OCI-LY7 (cell line): ENCODE measurements around the gene DHRSX.

Experiments used
- EZH2phosphoT487 ChIP-seq: fragments of 200-600 bp; sonication (generic); IDR thresholded peaks from 2 replicates; pipeline ENCODE4 v1.6.1; 2018; ENCODE audit warnings: low read depth, borderline replicate concordance, mild to moderate bottlenecking, mixed run types, antibody characterized with exemption, low read length, moderate library complexity, mixed read lengths
- TF ChIP-seq, protein P1 (sequence below): fragments of 200-600 bp; sonication (generic); conservative IDR thresholded peaks from 2 replicates; pipeline ENCODE4 v1.5.1; 2014; ENCODE audit warnings: mild to moderate bottlenecking, antibody characterized with exemption, low read length, moderate library complexity, mixed read lengths

DNA sequence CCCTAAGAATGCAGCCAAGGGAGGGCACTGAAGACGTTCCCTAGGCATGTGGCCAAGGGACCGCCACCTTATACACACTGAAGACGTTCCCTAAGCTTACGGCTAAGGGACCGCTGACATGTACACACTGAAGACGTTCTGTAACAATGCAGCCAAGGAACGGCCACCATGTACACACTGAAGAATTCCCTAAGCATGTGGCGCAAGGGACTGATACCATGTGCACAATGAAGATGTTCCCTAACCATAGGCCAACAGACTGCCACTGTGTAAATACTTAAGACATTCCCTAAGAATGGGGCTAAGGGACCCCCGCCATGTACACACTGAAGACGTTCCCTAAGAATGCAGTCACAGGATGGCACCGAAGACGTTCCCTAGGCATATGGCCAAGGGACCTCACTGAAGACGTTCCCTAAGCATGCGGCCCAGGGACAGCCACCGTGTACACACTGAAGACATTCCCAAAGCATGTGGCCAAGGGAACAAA is 36.1 kb downstream of the DHRSX start:
- TF ChIP-seq, protein P1, sequence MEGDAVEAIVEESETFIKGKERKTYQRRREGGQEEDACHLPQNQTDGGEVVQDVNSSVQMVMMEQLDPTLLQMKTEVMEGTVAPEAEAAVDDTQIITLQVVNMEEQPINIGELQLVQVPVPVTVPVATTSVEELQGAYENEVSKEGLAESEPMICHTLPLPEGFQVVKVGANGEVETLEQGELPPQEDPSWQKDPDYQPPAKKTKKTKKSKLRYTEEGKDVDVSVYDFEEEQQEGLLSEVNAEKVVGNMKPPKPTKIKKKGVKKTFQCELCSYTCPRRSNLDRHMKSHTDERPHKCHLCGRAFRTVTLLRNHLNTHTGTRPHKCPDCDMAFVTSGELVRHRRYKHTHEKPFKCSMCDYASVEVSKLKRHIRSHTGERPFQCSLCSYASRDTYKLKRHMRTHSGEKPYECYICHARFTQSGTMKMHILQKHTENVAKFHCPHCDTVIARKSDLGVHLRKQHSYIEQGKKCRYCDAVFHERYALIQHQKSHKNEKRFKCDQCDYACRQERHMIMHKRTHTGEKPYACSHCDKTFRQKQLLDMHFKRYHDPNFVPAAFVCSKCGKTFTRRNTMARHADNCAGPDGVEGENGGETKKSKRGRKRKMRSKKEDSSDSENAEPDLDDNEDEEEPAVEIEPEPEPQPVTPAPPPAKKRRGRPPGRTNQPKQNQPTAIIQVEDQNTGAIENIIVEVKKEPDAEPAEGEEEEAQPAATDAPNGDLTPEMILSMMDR: no peak
- no peak for TF ChIP-seq EZH2phosphoT487
